ENCODE measurements around the gene SLC39A8. TPM values are rescaled to one million over a fixed set of nuclear protein-coding genes. Genes with fewer than 3 reads are reported as not detected.

SLC39A8 gene
- polyA plus RNA-seq, 1 experiment, result 0.52 TPM

DNA sequence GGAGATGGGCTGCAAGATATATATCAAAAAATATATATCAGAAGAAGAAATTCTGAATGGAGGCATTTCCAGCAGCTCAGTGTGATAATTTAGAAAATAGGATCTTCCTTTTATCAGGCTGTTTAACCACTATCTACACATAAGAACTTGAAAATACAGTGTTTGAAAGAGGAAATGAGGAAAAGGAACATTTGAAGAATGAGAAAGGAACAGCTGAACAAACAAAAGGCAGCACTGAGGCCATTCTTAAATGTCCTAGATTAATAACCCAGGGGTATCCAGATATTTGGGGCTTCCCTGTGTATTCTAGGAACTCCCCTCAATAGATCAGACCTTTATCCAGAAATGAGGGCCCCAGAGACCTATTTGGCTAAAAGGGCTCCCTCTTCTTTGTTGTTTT is 4.1 kb downstream of the SLC39A8 start:
- no peaks in the 10 kb centered on the region for H3K36me3 ChIP-seq (ENCODE audit: control insufficient read depth, insufficient read depth, low read length)
- POLR2A ChIA-PET, result no interaction called here
- no peak for TF ChIP-seq CTCF (IDR thresholded peaks at IDR 0.05; ENCODE audit: insufficient read depth, low read depth, low read length)
- peaks cover 3% of the 10 kb centered on the region; the same call in 1 of the 2 replicates for H3K27me3 ChIP-seq (ENCODE audit: control insufficient read depth, insufficient read depth, low read length)
- CTCF ChIA-PET, result no interaction called here
- no peak overlapping the region for H3K4me3 ChIP-seq (ENCODE audit: low read depth, low read length)
- no peak for DNase-seq (ENCODE audit: low read depth)

DNA sequence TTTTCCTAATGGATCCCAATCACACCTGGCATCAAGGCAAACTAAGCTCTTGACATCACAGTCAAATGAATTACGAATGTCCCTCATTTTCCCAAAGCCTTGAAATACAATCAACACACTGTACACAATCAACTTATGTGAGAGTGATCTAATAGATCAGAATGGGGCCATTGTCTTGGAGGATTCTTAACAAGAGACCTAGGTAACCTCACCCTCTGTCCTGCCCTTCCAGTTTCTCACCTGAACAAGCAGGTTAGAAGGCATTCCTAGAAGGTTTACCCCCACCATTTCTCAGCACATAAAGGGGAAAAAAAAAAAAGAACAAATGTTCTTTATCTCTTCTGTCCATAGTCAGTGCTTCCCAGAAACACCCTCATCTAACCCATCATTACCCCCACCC is 6.3 kb downstream of the SLC39A8 start:
- Histone ChIP-seq H3K27me3 (ENCODE audit: control insufficient read depth, insufficient read depth, low read length) (peaks cover 1% of the 10 kb centered on the region; the same call in 1 of the 2 replicates), H3K36me3 (ENCODE audit: control insufficient read depth, insufficient read depth, low read length) (no peaks in the 10 kb centered on the region), H3K4me3 (ENCODE audit: low read depth, low read length) (no peak overlapping the region)
- TF ChIP-seq CTCF (IDR thresholded peaks at IDR 0.05; ENCODE audit: insufficient read depth, low read depth, low read length), result no peak
- CTCF ChIA-PET, result no interaction called here
- DNase-seq (ENCODE audit: low read depth), result no peak
- POLR2A ChIA-PET, result no interaction called here

DNA sequence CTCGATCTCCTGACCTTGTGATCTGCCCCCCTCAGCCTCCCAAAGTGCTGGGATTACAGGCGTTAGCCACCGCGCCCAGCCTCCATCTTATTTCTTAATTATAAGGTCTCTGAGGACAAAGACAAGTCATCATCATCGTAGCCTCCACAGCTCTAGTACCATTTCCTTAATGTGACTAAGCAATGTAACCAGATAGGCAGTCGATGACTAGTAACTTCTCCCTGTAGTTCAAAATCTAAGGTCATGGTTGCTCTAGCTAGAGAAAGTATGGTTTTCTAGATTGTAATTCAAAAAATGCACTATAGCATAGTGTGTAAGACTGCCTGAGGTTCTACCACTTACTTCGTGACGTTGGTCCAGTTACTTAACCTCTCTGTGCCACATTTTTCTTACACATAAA is 6.9 kb downstream of the SLC39A8 start:
- Histone ChIP-seq H3K36me3 (ENCODE audit: control insufficient read depth, insufficient read depth, low read length) (no peaks in the 10 kb centered on the region), H3K4me3 (ENCODE audit: low read depth, low read length) (no peak overlapping the region), H3K27me3 (ENCODE audit: control insufficient read depth, insufficient read depth, low read length) (no peaks in the 10 kb centered on the region)
- no peak for DNase-seq (ENCODE audit: low read depth)
- CTCF ChIA-PET, result no interaction called here
- POLR2A ChIA-PET, result no interaction called here
- no peak for TF ChIP-seq CTCF (IDR thresholded peaks at IDR 0.05; ENCODE audit: insufficient read depth, low read depth, low read length)

GRCh38 chr4:102335616-102336015 is 9.7 kb downstream of the SLC39A8 start:
- CTCF ChIA-PET, result no interaction called here
- no peak for DNase-seq (ENCODE audit: low read depth)
- no peaks in the 10 kb centered on the region for H3K36me3 ChIP-seq (ENCODE audit: control insufficient read depth, insufficient read depth, low read length)
- POLR2A ChIA-PET, result no interaction called here
- H3K27me3 ChIP-seq (ENCODE audit: control insufficient read depth, insufficient read depth, low read length), result no peaks in the 10 kb centered on the region
- TF ChIP-seq CTCF (IDR thresholded peaks at IDR 0.05; ENCODE audit: insufficient read depth, low read depth, low read length), result no peak
- H3K4me3 ChIP-seq (ENCODE audit: low read depth, low read length), result no peak overlapping the region

DNA sequence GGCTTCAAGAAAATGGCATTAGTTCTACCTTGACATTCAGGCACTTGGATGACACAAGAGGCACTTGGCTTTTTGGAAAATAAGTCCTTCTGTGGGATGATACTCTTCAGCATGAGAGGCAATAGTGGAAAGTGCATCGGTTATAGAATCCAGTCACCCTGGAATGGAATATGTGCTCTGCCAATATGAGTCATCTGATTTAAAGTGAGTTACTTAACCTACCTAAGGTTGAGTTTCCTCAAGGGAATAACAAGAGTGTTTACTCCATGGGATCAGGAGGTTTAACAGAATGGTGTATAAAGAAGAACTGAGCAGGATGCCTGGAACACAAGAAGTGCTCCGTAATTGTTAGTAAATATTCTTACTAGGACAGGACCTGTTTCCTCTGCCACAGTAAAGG is 10.7 kb downstream of the SLC39A8 start:
- DNase-seq (ENCODE audit: low read depth), result no peak
- ChIA-PET CTCF (no interaction called here), POLR2A (no interaction called here)
- no peak overlapping the region for H3K4me3 ChIP-seq (ENCODE audit: low read depth, low read length)
- H3K36me3 ChIP-seq (ENCODE audit: control insufficient read depth, insufficient read depth, low read length), result no peaks in the 10 kb centered on the region
- no peaks in the 10 kb centered on the region for H3K27me3 ChIP-seq (ENCODE audit: control insufficient read depth, insufficient read depth, low read length)
- TF ChIP-seq CTCF (IDR thresholded peaks at IDR 0.05; ENCODE audit: insufficient read depth, low read depth, low read length), result no peak
